NT2/D1 (cell line): Measurements from ENCODE around the gene VPS8.
A peak's percentile ranks its signal among the peaks of the same experiment; 100 is the strongest.

Experiments used
- DNase-seq: peaks from one replicate; pipeline ENCODE4 v3.0.0-alpha.2; 2011; ENCODE audit warnings: low read depth, low spot score
- H3K27me3 ChIP-seq: 2 replicates; pipeline ENCODE4 v1.6.0; 2011; ENCODE audit warnings: mild to moderate bottlenecking; ENCODE audit not compliant: insufficient read length, insufficient read depth
- H3K36me3 ChIP-seq: 2 replicates; pipeline ENCODE4 v1.6.1; 2011; ENCODE audit warnings: mild to moderate bottlenecking, low read length, mixed read lengths; ENCODE audit not compliant: insufficient read depth, insufficient read length
- H3K4me1 ChIP-seq: 2 replicates; pipeline ENCODE4 v1.5.1; 2011; ENCODE audit not compliant: insufficient read depth, insufficient read length
- H3K4me3 ChIP-seq: 2 replicates; pipeline ENCODE4 v1.5.1; 2011; ENCODE audit warnings: low read depth; ENCODE audit not compliant: insufficient read length
- H3K9ac ChIP-seq: 2 replicates; pipeline ENCODE4 v1.6.0; 2011; ENCODE audit warnings: low read depth; ENCODE audit not compliant: insufficient read length
- H3K9me3 ChIP-seq: 2 replicates; pipeline ENCODE4 v1.5.1; 2011; ENCODE audit warnings: mild to moderate bottlenecking, low read length; ENCODE audit not compliant: insufficient read depth
- SUZ12 ChIP-seq: IDR thresholded peaks from 2 replicates; pipeline ENCODE4 v1.6.1; 2011; ENCODE audit not compliant: insufficient read length, insufficient read depth; ENCODE audit errors: extremely low read depth
- YY1 ChIP-seq: IDR thresholded peaks from 2 replicates; pipeline ENCODE4 v1.6.1; 2011; ENCODE audit not compliant: insufficient read length, insufficient read depth
- ZNF274 ChIP-seq: IDR thresholded peaks from 2 replicates; pipeline ENCODE4 v1.6.1; 2011; ENCODE audit warnings: mild to moderate bottlenecking, low read depth, low read length

VPS8 gene

GRCh38 chr3:185042312-185043050 is 230.5 kb downstream of the VPS8 start:
- H3K9ac ChIP-seq, result no peak overlapping the region
- H3K9me3 ChIP-seq, result 0 out of 2 replicates have a peak, but pooled peaks cover under 1% of the 10 kb centered on the region
- no peak for TF ChIP-seq ZNF274
- no peak for TF ChIP-seq SUZ12
- no peak for TF ChIP-seq YY1
- no peak overlapping the region for H3K4me3 ChIP-seq
- H3K36me3 ChIP-seq, result no peaks in the 10 kb centered on the region
- no peaks in the 10 kb centered on the region for H3K27me3 ChIP-seq
- no peak for DNase-seq
- H3K4me1 ChIP-seq, result no peaks in the 10 kb centered on the region

DNA sequence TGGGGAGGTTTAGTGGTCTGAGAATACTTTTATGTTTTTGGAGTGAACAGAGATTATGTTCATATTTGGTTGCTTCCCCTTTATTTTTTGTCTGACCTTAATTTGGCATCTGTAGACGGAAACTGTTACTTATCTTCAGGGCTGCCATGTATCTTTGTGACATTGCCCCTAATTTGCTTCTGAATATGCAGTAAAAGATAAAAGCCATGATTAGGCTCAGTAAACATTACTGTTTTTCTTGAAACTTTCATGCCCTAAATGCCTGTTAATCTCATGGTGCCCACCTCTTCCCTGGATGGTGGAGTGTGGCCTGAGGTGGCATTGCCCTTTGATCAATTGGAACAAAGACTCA is 234.2 kb downstream of the VPS8 start:
- H3K36me3 ChIP-seq, result peaks cover 20% of the 10 kb centered on the region
- H3K9ac ChIP-seq, result no peak overlapping the region

DNA sequence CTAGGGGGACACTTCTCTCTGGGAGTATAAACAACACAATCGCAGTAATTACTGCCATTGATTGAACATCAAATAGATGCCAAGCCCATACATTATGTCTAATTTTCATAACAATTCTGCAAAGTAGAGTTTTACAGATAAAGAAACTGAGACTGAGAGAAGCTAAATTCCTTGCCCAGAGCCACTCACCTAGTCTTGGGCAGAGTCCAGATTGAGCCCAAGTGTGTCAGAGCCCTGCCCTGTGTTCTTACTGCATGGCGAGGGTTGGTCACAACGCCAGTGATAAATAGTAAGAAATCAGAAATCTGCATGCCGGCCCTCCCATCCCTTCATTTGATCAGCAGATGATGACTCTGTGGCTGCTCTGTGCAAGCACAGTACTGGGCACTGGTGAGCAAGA is 234.6 kb downstream of the VPS8 start:
- H3K9me3 ChIP-seq, result no peaks in the 10 kb centered on the region
- H3K4me3 ChIP-seq, result no peak overlapping the region
- H3K9ac ChIP-seq, result no peak overlapping the region
- TF ChIP-seq YY1, result no peak
- TF ChIP-seq SUZ12, result no peak
- TF ChIP-seq ZNF274, result no peak
- no peaks in the 10 kb centered on the region for H3K4me1 ChIP-seq
- peaks cover 20% of the 10 kb centered on the region for H3K36me3 ChIP-seq
- no peaks in the 10 kb centered on the region for H3K27me3 ChIP-seq
- no peak for DNase-seq

More for the DNA sequence above, 234.2 kb downstream of the VPS8 start:
- TF ChIP-seq SUZ12, result no peak
- Histone ChIP-seq H3K4me1 (no peaks in the 10 kb centered on the region), H3K27me3 (no peaks in the 10 kb centered on the region), H3K4me3 (no peak overlapping the region), H3K9me3 (no peaks in the 10 kb centered on the region)
- DNase-seq, result no peak

DNA sequence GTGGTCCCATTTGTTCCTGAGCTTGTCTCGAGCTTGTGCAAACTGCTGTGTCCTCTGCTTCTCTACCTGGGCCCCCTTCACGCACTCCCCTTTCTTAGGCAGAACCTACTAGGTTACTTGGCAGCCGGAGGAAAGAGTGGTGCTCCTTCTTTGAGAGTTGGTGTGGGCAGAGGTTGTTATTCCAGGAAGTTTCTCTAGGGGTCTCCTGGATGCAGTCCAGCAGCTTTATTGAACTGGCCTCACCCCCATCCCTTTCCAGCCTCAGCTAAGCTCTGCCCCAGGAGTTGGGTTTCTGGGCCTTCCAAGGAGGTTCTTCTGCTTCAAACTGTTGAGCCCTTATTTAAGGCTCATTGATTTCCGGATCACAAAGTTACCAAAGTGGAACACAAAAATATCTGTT is 237.7 kb downstream of the VPS8 start:
- H3K9ac ChIP-seq, result no peak overlapping the region
- H3K9me3 ChIP-seq, result no peaks in the 10 kb centered on the region
- DNase-seq, result peak; percentile 13
- peaks cover 30% of the 10 kb centered on the region for H3K36me3 ChIP-seq
- no peaks in the 10 kb centered on the region for H3K4me1 ChIP-seq
- H3K4me3 ChIP-seq, result no peak overlapping the region
- H3K27me3 ChIP-seq, result no peaks in the 10 kb centered on the region
- TF ChIP-seq ZNF274 (no peak), YY1 (no peak), SUZ12 (no peak)

- TF ChIP-seq ZNF274 (no peak), YY1 (no peak), SUZ12 (no peak)
- Histone ChIP-seq H3K36me3 (peaks cover 30% of the 10 kb centered on the region), H3K27me3 (no peaks in the 10 kb centered on the region), H3K4me1 (no peaks in the 10 kb centered on the region), H3K9ac (no peak overlapping the region), H3K4me3 (no peak overlapping the region), H3K9me3 (peaks cover 3% of the 10 kb centered on the region; the same call in 1 of the 2 replicates)
- no peak for DNase-seq
These were observed 239.8 kb downstream of the VPS8 start for GRCh38 chr3:185051801-185052200.

- Histone ChIP-seq H3K27me3 (no peaks in the 10 kb centered on the region), H3K9me3 (peaks cover 3% of the 10 kb centered on the region; the same call in 1 of the 2 replicates), H3K36me3 (peaks cover 30% of the 10 kb centered on the region), H3K4me3 (no peak overlapping the region), H3K9ac (no peak overlapping the region), H3K4me1 (no peaks in the 10 kb centered on the region)
- no peak for DNase-seq
- TF ChIP-seq YY1 (no peak), ZNF274 (no peak), SUZ12 (no peak)
These were observed 240.7 kb downstream of the VPS8 start for GRCh38 chr3:185052631-185053030.

- peaks cover 21% of the 10 kb centered on the region; the same call in 1 of the 2 replicates for H3K9me3 ChIP-seq
- DNase-seq, result no peak
These were observed 244.9 kb downstream of the VPS8 start for GRCh38 chr3:185056908-185057307.

More at GRCh38 chr3:185056908-185057307, 244.9 kb downstream of the VPS8 start:
- Histone ChIP-seq H3K4me1 (no peaks in the 10 kb centered on the region), H3K36me3 (peaks cover 9% of the 10 kb centered on the region), H3K27me3 (no peaks in the 10 kb centered on the region), H3K4me3 (no peak overlapping the region), H3K9ac (no peak overlapping the region)
- TF ChIP-seq ZNF274, result no peak
- TF ChIP-seq YY1, result no peak
- TF ChIP-seq SUZ12, result no peak
